ENCODE results near the gene EXOC4.

GRCh38 chr7:133298080-133298479 is 45.2 kb downstream of the EXOC4 start:
- TF ChIP-seq CTCF (IDR thresholded peaks at IDR 0.05): no peak
- no peak for TF ChIP-seq POLR2A (IDR thresholded peaks at IDR 0.05)
